T-cell (primary cell): ENCODE measurements around the gene RTTN. TPM values are rescaled to one million over a fixed set of nuclear protein-coding genes. Genes with fewer than 3 reads are reported as not detected.

ENCODE experiments used
- ATAC-seq, 4 experiments: fragments of 200-7000 bp in 3 of 4; fragments of 150-1000 bp in 1 of 4; cut with Tn5 transposase; replicated peaks in 1 of 4; 1 replicate in 3 of 4; 2 replicates in 1 of 4; pipeline ENCODE4 v1.10.0; 2021; ENCODE audit warnings: moderate library complexity in 3 of 4, mild to moderate bottlenecking in 2 of 4, moderate number of reproducible peaks in 1 of 4
- CTCF ChIA-PET, 2 donors: fragments of 300-600 bp; sonication (Branson Sonifier 250); formaldehyde crosslinking; loops; one replicate each; lab custom pipeline; 2022; ENCODE audit warnings: antibody characterized with exemption in 2 of 2; lab: Charles Lee
- POLR2A ChIA-PET, 2 donors: fragments of 300-600 bp; sonication (Branson Sonifier 250); formaldehyde crosslinking; loops; one replicate each; lab custom pipeline; 2022; ENCODE audit warnings: antibody characterized with exemption in 2 of 2; lab: Charles Lee
- DNase-seq, 35 experiments: peaks; one replicate each; pipeline versions ENCODE4 v3.0.0 to v3.0.0-alpha.2; 2013 to 2023
- H3K27ac ChIP-seq: one replicate; pipeline ENCODE4 v1.5.1; 2013; ENCODE audit warnings: low read length
- H3K27me3 ChIP-seq, 2 experiments: replicated peaks in 1 of 2; 1 replicate in 1 of 2; 2 replicates in 1 of 2; pipeline versions ENCODE4 v1.6.1 to v1.7.0; 2013; ENCODE audit warnings: low read length in 1 of 2, mixed read lengths in 1 of 2; ENCODE audit not compliant: control insufficient read depth in 2 of 2, insufficient read depth in 2 of 2; ENCODE audit errors: extremely low read depth in 1 of 2
- H3K36me3 ChIP-seq, 2 donors: 1 replicate in 1 of 2; 2 replicates in 1 of 2; pipeline versions ENCODE4 v1.6.1 to v1.7.0; 2013; ENCODE audit warnings: low read length in 1 of 2; ENCODE audit not compliant: control insufficient read depth in 2 of 2, insufficient read depth in 1 of 2; ENCODE audit errors: extremely low read depth in 1 of 2
- H3K4me1 ChIP-seq, 2 experiments: 1 replicate in 1 of 2; 2 replicates in 1 of 2; pipeline versions ENCODE4 v1.6.1 to v1.7.0; 2013; ENCODE audit warnings: low read length in 2 of 2, mixed read lengths in 1 of 2; ENCODE audit not compliant: insufficient read depth in 2 of 2, control insufficient read depth in 1 of 2; ENCODE audit errors: extremely low read depth in 1 of 2
- H3K4me3 ChIP-seq, 2 donors: 1 replicate in 1 of 2; 2 replicates in 1 of 2; pipeline versions ENCODE4 v1.5.1 to v1.7.0; 2013; ENCODE audit warnings: mild to moderate bottlenecking in 2 of 2, low read length in 1 of 2, moderate library complexity in 1 of 2; ENCODE audit not compliant: control insufficient read depth in 1 of 2; ENCODE audit errors: extremely low read depth in 1 of 2
- H3K9me3 ChIP-seq: 2 replicates; pipeline ENCODE4 v1.7.0; 2013
- H3K27ac Mint-ChIP-seq, 2 donors: one replicate each; pipeline ENCODE4 v1.8.0; 2020 to 2021; ENCODE audit warnings: mild to moderate bottlenecking in 2 of 2, mixed read lengths in 2 of 2
- H3K27me3 Mint-ChIP-seq, 2 donors: one replicate each; pipeline ENCODE4 v1.8.0; 2021 to 2022; ENCODE audit warnings: mixed read lengths in 2 of 2
- H3K36me3 Mint-ChIP-seq: one replicate; pipeline ENCODE4 v1.8.0; 2021; ENCODE audit warnings: mixed read lengths
- H3K4me1 Mint-ChIP-seq, 3 donors: one replicate each; pipeline ENCODE4 v1.8.0; 2020 to 2022; ENCODE audit warnings: mixed read lengths in 3 of 3, mild to moderate bottlenecking in 1 of 3
- H3K4me3 Mint-ChIP-seq, 3 donors: one replicate each; pipeline ENCODE4 v1.8.0; 2020 to 2022; ENCODE audit warnings: mild to moderate bottlenecking in 3 of 3, mixed read lengths in 3 of 3, moderate library complexity in 3 of 3
- H3K9me3 Mint-ChIP-seq, 3 donors: one replicate each; pipeline ENCODE4 v1.8.0; 2020 to 2022; ENCODE audit warnings: mixed read lengths in 3 of 3
- WGBS: methylation state at CpG from one replicate; pipeline ENCODE4 v1.1.5; 2013; ENCODE audit warnings: missing lambda C conversion rate; ENCODE audit not compliant: insufficient coverage; 5-methylcytosine and 5-hydroxymethylcytosine counted together
- total RNA-seq, 35 experiments: library from RNA in 6 of 35; stranded (reverse) in 6 of 35; fragments of 120-200 nt in 1 of 35; gene quantifications; one replicate each; pipeline versions ENCODE4 v1.2.1 to v1.2.4 and lab custom pipeline; 2013 to 2026

RTTN gene
- total RNA-seq, 5 donors from 2014 or later (not counting 1 experiment from before 2014, with no cell fraction given) = 17.8 to 31.7 (median 19.4) TPM

DNA sequence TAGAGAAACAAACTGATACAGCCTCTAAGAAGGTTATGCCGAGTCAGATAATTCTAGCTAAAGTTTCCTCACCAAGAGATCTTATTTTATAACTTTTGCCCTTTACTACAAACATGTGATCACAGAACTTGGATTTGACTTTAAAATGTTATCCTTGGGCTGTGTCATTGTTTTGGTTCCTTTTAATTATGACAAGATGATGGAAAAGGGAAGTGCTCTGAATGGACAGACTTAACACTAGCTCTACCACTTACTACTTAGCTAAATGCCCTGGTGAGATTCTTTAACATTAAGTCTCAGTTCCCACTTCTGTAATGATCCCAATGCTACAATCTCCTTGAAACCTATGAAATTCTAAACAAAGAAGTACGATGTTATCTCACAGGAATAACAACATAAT, 69.9 kb downstream of the RTTN start:
- no peak overlapping the region for H3K4me3 Mint-ChIP-seq
- Histone ChIP-seq H3K27ac (no peak overlapping the region), H3K9me3 (no peaks in the 10 kb centered on the region), H3K4me1 (no peaks in the 10 kb centered on the region), H3K4me3 (no peak overlapping the region), H3K36me3 (peaks cover 0 to 12% of the 10 kb centered on the region in 2 donors), H3K27me3 (no peaks in the 10 kb centered on the region)
- no peak overlapping the region for H3K27ac Mint-ChIP-seq
- no peak for ATAC-seq
- H3K27me3 Mint-ChIP-seq = no peaks in the 10 kb centered on the region
- no peaks in the 10 kb centered on the region for H3K4me1 Mint-ChIP-seq
- peaks cover 54% of the 10 kb centered on the region for H3K36me3 Mint-ChIP-seq
- CTCF ChIA-PET = no interaction called here
- POLR2A ChIA-PET = no interaction called here
- no CpG with 5 or more reads among the region's 2 CpGs for WGBS
- H3K9me3 Mint-ChIP-seq = peaks cover 0 to 4% (median 0%) of the 10 kb centered on the region in 3 donors
- no peak for DNase-seq

DNA sequence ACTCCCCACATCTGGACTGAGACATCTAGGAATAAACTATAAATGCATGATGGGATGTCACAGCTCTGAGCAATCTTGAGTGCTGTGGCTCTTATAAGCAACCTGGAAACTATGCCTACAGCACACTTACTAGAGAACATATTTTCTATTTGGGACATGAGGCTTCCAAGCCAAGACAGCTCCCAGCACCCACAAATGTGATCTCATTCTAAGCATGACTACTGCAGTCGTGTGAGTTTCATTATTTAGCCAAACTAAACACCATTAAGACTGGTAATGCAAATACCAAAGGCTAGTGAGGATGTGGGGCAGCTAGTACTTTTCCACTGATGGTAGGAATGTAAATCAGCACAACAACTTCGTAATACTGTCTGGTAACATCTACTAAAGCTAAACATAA, 72.5 kb downstream of the RTTN start:
- no peaks in the 10 kb centered on the region for H3K27me3 Mint-ChIP-seq
- Histone ChIP-seq H3K9me3 (no peaks in the 10 kb centered on the region), H3K27ac (no peak overlapping the region), H3K27me3 (no peaks in the 10 kb centered on the region), H3K36me3 (peaks cover 0 to 12% of the 10 kb centered on the region in 2 donors), H3K4me1 (no peaks in the 10 kb centered on the region), H3K4me3 (no peak overlapping the region)
- H3K27ac Mint-ChIP-seq = no peak overlapping the region
- peaks cover 63% of the 10 kb centered on the region for H3K36me3 Mint-ChIP-seq
- WGBS = no CpG with 5 or more reads among the region's 2 CpGs
- no peak for ATAC-seq
- ChIA-PET POLR2A (no interaction called here), CTCF (no interaction called here)
- no peaks in the 10 kb centered on the region for H3K4me1 Mint-ChIP-seq
- H3K4me3 Mint-ChIP-seq = no peak overlapping the region
- H3K9me3 Mint-ChIP-seq = peaks cover 4 to 8% (median 4%) of the 10 kb centered on the region in 3 donors
- no peak for DNase-seq

DNA sequence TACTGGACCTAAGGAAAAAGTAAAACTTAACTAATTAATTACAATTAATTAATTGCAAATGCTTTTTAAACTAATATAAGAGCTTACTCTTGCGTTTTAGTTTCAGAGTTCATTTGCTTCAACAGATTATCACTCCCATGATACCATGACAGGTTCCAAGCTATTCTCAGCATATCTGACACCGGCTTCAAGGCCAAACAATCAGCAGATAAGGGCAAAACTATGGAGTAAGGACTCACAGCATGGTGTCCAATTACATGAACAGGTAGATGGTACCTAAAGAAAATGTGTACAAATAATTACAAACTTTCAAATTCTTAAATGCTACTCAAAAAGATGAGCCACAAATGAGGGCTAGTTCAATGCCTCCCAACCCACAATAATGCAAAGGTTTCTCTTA, 77.2 kb downstream of the RTTN start:
- Histone ChIP-seq H3K4me1 (no peaks in the 10 kb centered on the region), H3K27ac (no peak overlapping the region), H3K27me3 (no peaks in the 10 kb centered on the region), H3K36me3 (peaks cover 0 to 13% of the 10 kb centered on the region in 2 donors), H3K4me3 (no peak overlapping the region), H3K9me3 (no peaks in the 10 kb centered on the region)
- CTCF ChIA-PET = no interaction called here
- Mint-ChIP-seq H3K27ac (no peak overlapping the region), H3K9me3 (peaks cover 4 to 8% (median 4%) of the 10 kb centered on the region in 3 donors), H3K27me3 (no peaks in the 10 kb centered on the region), H3K4me3 (no peak overlapping the region), H3K4me1 (no peaks in the 10 kb centered on the region), H3K36me3 (peaks cover 55% of the 10 kb centered on the region)
- ATAC-seq (no peak), DNase-seq (no peak)
- WGBS = 100% methylated on average over 1 of the region's 2 CpGs
- POLR2A ChIA-PET = interaction anchor here in 1 of 2 donors (0.5 kb wide), 1 partner anchor 381 kb away, joined by 4 read pairs; no protein-coding TSS in a partner anchor

DNA sequence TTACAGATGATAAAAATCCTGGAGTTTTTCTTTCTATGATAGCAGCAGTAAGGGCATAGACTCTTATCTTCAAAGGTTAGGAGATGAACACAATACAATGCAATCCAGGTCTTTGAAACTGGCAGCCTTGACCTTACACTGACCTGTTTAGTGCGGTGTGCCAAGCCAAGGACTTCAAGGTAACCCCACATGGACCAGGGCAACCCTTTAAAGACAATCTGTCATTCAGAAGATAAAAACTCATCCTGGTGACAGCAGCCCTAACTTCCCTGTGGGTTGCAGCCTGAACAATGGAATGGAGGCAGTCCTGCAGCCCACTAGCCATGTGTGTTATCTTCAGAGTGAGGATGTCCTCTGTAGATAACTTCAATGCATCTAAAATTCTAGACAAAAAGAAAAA, 78.1 kb downstream of the RTTN start:
- Mint-ChIP-seq H3K4me1 (no peaks in the 10 kb centered on the region), H3K27me3 (no peaks in the 10 kb centered on the region), H3K27ac (no peak overlapping the region), H3K4me3 (no peak overlapping the region), H3K36me3 (peaks cover 51% of the 10 kb centered on the region), H3K9me3 (peaks cover 4 to 8% (median 4%) of the 10 kb centered on the region in 3 donors)
- no peak overlapping the region for H3K4me3 ChIP-seq
- H3K27ac ChIP-seq = no peak overlapping the region
- no peaks in the 10 kb centered on the region for H3K27me3 ChIP-seq
- no peak for DNase-seq
- POLR2A ChIA-PET = interaction anchor here in 1 of 2 donors (0.5 kb wide), 1 partner anchor 380 kb away, joined by 4 read pairs; no protein-coding TSS in a partner anchor
- H3K36me3 ChIP-seq = peaks cover 0 to 13% of the 10 kb centered on the region in 2 donors
- CTCF ChIA-PET = no interaction called here
- H3K4me1 ChIP-seq = no peaks in the 10 kb centered on the region
- no peaks in the 10 kb centered on the region for H3K9me3 ChIP-seq
- no CpG with 5 or more reads among the region's 1 CpG for WGBS
- no peak for ATAC-seq

DNA sequence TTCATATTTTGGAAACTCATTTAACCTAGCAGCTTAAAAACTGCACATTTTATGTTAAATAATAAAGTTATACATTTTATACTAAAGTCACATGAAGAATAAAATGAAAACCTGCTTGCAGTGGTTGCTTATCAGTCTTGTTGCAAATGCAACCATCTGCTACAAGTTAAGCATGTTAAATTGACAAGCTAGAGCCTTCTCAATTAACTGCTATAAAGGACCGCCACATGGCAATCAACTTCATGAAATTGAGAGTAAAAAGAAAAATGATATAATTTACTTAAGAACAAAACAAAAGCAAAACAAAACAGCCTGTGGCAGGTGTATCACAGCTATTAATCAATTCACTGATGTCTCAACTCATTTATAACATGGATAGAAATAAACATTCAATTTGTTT, 78.7 kb downstream of the RTTN start:
- Mint-ChIP-seq H3K36me3 (peaks cover 50% of the 10 kb centered on the region), H3K4me1 (no peaks in the 10 kb centered on the region), H3K4me3 (no peak overlapping the region), H3K9me3 (peaks cover 4 to 8% (median 4%) of the 10 kb centered on the region in 3 donors), H3K27ac (no peak overlapping the region), H3K27me3 (no peaks in the 10 kb centered on the region)
- Histone ChIP-seq H3K9me3 (no peaks in the 10 kb centered on the region), H3K27ac (no peak overlapping the region), H3K4me1 (no peaks in the 10 kb centered on the region), H3K36me3 (peaks cover 0 to 13% of the 10 kb centered on the region in 2 donors), H3K27me3 (no peaks in the 10 kb centered on the region), H3K4me3 (no peak overlapping the region)
- ATAC-seq = no peak
- WGBS = no CpG with 5 or more reads among the region's 1 CpG
- POLR2A ChIA-PET = no interaction called here
- DNase-seq = no peak
- CTCF ChIA-PET = no interaction called here

DNA sequence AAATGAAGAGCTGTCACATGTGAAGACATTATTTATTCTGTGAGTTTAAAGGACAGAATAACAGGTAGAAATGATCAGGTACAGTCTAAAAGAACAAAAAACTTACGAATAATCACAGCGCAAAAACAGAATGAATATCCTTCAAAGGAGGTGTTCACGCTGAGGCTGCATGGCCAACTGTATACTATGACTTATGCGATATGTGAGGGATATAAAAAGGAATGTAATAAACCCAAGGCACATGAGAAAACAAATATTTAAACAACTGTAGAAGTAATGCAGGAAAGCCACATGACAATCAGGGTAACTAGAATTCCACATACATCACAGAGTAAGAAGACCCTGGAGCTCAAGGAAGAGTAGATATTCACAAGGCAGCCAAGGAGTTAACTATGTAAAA, 81.3 kb downstream of the RTTN start:
- H3K4me3 Mint-ChIP-seq = no peak overlapping the region
- peaks cover 0 to 13% of the 10 kb centered on the region in 2 donors for H3K36me3 ChIP-seq
- H3K27ac Mint-ChIP-seq = no peak overlapping the region
- POLR2A ChIA-PET = interaction anchor here in 1 of 2 donors (0.5 kb wide), 1 partner anchor 309 kb away, joined by 4 read pairs; no protein-coding TSS in a partner anchor
- CTCF ChIA-PET = interaction anchor here in 1 of 2 donors (0.6 kb wide), 1 partner anchor 14 kb away, joined by 3 read pairs; no protein-coding TSS in a partner anchor
- H3K27me3 Mint-ChIP-seq = no peaks in the 10 kb centered on the region
- H3K36me3 Mint-ChIP-seq = peaks cover 48% of the 10 kb centered on the region
- no peaks in the 10 kb centered on the region for H3K4me1 ChIP-seq
- no peaks in the 10 kb centered on the region for H3K27me3 ChIP-seq
- no peak overlapping the region for H3K27ac ChIP-seq
- no peaks in the 10 kb centered on the region for H3K9me3 Mint-ChIP-seq
- DNase-seq = no peak
- H3K9me3 ChIP-seq = no peaks in the 10 kb centered on the region
- no peak overlapping the region for H3K4me3 ChIP-seq
- H3K4me1 Mint-ChIP-seq = no peaks in the 10 kb centered on the region
- no CpG with 5 or more reads among the region's 4 CpGs for WGBS
- no peak for ATAC-seq
